ENCODE measurements around the gene HRG.

Gene HRG

GRCh38 chr3:186665625-186666188 is at the start of gene HRG:
TSS of gene HRG (plus strand) at chr3:186666014. CDS start at chr3:186666032, 18 bp downstream.
- TF ChIP-seq ZNF274 (IDR thresholded peaks at IDR 0.05; ENCODE audit: low read depth, low read length) = no peak
- no peak within 1 kb of the TSS for H3K4me3 ChIP-seq (ENCODE audit: low read length)

- no peak overlapping the region for H3K4me3 ChIP-seq (ENCODE audit: low read length)
- TF ChIP-seq ZNF274 (IDR thresholded peaks at IDR 0.05; ENCODE audit: low read depth, low read length) = no peak
These were observed 49.6 kb upstream of the HRG start for GRCh38 chr3:186616299-186616617.

- TF ChIP-seq ZNF274 (IDR thresholded peaks at IDR 0.05; ENCODE audit: low read depth, low read length) = no peak
- H3K4me3 ChIP-seq (ENCODE audit: low read length) = no peak overlapping the region
These were observed 48.5 kb upstream of the HRG start for GRCh38 chr3:186617036-186617946.

GRCh38 chr3:186618318-186618938 is 47.4 kb upstream of the HRG start:
- H3K4me3 ChIP-seq (ENCODE audit: low read length) = no peak overlapping the region
- no peak for TF ChIP-seq ZNF274 (IDR thresholded peaks at IDR 0.05; ENCODE audit: low read depth, low read length)

GRCh38 chr3:186619787-186620212 is 46.0 kb upstream of the HRG start:
- no peak overlapping the region for H3K4me3 ChIP-seq (ENCODE audit: low read length)
- no peak for TF ChIP-seq ZNF274 (IDR thresholded peaks at IDR 0.05; ENCODE audit: low read depth, low read length)

GRCh38 chr3:186620213-186621092 is 45.4 kb upstream of the HRG start:
- H3K4me3 ChIP-seq (ENCODE audit: low read length) = no peak overlapping the region
- no peak for TF ChIP-seq ZNF274 (IDR thresholded peaks at IDR 0.05; ENCODE audit: low read depth, low read length)

GRCh38 chr3:186621894-186622650 is 43.7 kb upstream of the HRG start:
- TF ChIP-seq ZNF274 (IDR thresholded peaks at IDR 0.05; ENCODE audit: low read depth, low read length) = no peak

GRCh38 chr3:186622651-186623310 is 43.0 kb upstream of the HRG start:
- TF ChIP-seq ZNF274 (IDR thresholded peaks at IDR 0.05; ENCODE audit: low read depth, low read length) = no peak
- no peak overlapping the region for H3K4me3 ChIP-seq (ENCODE audit: low read length)

More at GRCh38 chr3:186621894-186622650, 43.7 kb upstream of the HRG start:
- H3K4me3 ChIP-seq (ENCODE audit: low read length) = no peak overlapping the region

- TF ChIP-seq ZNF274 (IDR thresholded peaks at IDR 0.05; ENCODE audit: low read depth, low read length) = no peak
- no peak overlapping the region for H3K4me3 ChIP-seq (ENCODE audit: low read length)
These were observed 41.2 kb upstream of the HRG start for GRCh38 chr3:186624598-186624997.

GRCh38 chr3:186625600-186626042 is 40.2 kb upstream of the HRG start:
- no peak overlapping the region for H3K4me3 ChIP-seq (ENCODE audit: low read length)

GRCh38 chr3:186626254-186626847 is 39.5 kb upstream of the HRG start:
- TF ChIP-seq ZNF274 (IDR thresholded peaks at IDR 0.05; ENCODE audit: low read depth, low read length) = no peak
- no peak overlapping the region for H3K4me3 ChIP-seq (ENCODE audit: low read length)

More at GRCh38 chr3:186625600-186626042, 40.2 kb upstream of the HRG start:
- TF ChIP-seq ZNF274 (IDR thresholded peaks at IDR 0.05; ENCODE audit: low read depth, low read length) = no peak

GRCh38 chr3:186627852-186628414 is 37.9 kb upstream of the HRG start:
- TF ChIP-seq ZNF274 (IDR thresholded peaks at IDR 0.05; ENCODE audit: low read depth, low read length) = no peak

More at GRCh38 chr3:186627852-186628414, 37.9 kb upstream of the HRG start:
- no peak overlapping the region for H3K4me3 ChIP-seq (ENCODE audit: low read length)

Data from GM08714 (cell line).